Right kidney (tissue), 1 donor: ENCODE measurements around the gene CAMKK1.

Experiments
- DNase-seq: peaks from one replicate; pipeline ENCODE4 v3.0.0-alpha.2; 2016

The CAMKK1 gene

DNA sequence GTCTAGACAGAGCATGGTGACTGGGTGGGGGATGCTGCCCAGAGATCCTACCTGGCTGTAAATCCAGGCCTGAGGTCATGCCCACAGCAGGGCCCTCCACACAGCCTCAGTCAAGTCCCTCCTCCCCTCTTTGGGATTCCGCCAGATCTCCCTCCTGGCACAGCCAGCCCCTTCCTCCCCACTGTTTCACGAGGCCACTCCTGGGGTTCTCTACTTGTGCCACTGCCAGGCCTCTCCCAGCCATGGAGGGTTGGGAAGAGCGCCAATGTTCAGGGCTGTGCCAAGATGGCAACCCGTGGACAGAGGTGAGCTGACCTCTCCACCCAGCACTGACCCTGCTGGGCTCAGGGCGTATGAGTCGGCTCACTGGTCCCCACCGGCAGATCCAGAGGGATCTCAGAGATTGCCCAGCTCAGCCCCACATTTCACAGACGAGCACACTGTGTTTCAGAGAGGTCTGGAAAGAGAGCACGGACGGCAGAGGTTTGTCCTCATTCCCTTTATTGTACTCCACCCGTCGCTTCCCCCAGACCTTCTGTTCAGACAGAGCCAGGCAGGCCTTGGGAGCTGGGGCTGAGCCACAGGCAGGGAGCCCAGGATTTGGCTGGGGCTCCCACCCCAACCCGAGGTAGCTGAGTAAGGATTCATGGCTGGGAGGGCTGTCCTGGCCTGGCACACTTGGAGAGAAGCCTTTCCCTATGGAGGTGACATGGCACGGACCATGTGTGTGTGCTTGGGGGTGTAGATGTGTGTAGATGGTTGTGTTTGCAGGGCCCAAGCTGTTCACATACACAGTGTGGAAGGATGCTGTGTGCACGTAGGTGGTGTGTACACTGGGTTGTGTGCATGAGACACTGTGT lies 3.5 kb upstream of the CAMKK1 start:
- no peak for DNase-seq

DNA sequence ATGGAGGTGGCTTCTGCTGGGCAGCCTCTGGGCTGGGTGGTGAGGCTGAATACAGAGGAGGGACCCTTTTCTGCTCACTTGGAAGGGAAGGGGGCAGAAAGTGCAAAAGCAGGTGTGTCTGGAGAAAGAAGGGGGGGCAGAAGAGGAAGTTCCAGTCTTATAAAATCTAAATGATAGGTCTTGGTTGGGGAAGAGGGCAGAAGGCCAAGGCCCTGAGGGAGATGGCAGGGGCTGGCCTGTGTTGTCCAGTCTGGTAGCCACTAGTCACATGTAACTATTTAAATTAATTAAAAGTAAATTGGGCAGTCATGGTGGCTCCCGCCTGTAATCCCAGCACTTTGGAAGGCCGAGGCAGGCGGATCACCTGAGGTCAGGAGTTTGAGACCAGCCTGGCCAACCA lies 2.5 kb upstream of the CAMKK1 start:
- DNase-seq: no peak

DNA sequence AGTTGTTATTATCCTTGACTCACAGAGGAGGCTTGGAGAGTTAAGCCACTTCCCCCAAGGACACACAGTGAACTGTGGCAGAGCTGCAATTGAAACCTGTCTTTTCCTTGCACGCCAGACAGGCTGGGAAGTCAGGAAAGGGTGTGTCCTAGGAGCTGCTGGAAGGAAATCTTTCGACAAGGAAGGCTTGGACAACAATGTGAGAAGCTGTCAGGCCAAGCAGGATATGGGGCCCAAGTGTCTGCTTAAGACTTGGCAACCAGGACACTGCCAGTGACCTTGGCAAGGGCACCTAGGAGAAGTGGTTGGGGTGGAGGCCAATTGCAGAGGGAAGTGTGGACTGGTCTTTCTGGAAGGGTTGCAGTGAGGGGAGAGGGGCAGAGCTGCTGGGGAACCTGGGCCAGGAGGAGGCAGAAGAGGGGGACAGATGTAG lies 2.1 kb upstream of the CAMKK1 start:
- DNase-seq: no peak

DNA sequence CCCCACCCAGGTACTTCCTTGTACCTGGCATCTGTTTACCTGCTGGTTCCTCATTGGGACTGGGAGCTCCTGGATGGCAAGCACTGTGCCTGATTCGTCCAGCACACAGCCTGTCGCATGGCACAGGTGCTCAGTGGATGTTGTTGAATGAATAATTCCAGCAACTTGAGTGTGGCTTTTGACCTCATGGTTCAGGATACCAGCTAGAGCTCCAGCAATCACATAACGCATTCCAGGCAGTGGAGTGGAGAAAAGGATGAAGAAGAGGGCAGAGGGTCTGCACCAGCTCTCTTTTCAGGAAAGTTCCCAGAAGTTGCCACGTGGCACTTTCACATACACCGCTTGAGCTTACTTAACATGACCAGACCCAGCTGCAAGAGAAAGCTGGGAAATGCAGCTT lies 1.3 kb upstream of the CAMKK1 start:
- DNase-seq: no peak

DNA sequence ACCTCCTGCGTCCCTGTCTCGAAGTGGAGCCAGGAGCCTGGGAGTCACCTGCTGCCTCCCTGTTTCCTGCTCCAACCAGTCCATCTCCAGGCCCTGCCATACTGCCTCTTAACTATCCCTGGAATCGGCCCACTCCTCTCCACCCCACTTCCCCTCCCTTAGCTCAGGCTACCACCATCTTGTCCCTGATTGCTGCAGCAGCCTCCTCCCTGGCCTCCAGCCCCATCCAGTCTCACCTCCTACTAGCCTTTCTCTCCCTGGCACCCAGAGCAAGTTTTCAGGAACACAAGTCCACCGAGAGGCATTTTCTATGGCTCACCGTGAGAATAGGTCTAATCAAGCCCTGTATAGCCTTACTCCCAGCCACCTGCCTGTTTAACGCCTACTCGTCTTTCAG lies 865 bp upstream of the CAMKK1 start:
- DNase-seq: no peak

DNA sequence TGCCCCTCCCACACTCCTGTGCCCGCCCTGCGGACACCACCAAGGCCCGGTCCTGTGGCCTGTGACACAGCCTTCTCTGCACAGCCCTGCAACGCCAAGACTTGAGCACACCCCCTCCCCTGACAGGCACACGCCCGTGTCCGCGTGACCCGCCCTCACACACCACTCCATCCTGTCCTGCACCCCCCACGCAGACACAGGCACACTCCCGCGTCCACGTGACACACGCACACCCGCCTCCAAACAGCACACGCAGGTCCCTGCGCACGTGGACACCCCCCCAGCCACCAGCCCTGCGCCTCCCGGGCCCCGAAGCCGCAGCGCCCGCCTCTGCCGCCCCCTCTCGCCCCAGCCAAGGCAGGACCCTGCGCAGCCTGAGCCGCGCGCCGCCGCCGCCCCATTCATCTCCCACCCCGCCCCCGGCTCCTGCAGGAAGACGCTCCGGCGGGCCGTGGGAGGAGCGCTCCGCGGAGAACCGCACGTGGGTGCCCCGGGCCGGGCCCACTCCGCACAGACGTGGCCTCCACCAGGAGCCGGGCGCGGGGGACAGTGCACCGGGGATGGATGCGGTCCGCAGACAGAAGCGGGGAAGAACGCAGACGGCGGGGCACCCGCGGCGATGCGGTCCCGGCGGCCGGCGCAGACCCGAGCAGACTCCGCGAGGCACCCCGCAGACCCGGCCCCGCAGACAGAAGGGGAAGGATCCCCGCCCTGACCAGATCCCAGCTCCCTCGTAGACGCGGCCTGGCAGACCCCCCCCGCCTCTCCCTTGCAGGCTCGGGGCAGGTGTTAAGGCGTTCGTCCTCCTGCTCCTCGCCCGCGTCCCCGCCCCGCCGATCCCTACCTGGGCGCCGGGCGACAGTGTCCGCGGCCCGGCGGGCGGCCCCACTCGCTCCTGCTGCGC lies 506 bp downstream of the CAMKK1 start:
- DNase-seq: peak; percentile 78

DNA sequence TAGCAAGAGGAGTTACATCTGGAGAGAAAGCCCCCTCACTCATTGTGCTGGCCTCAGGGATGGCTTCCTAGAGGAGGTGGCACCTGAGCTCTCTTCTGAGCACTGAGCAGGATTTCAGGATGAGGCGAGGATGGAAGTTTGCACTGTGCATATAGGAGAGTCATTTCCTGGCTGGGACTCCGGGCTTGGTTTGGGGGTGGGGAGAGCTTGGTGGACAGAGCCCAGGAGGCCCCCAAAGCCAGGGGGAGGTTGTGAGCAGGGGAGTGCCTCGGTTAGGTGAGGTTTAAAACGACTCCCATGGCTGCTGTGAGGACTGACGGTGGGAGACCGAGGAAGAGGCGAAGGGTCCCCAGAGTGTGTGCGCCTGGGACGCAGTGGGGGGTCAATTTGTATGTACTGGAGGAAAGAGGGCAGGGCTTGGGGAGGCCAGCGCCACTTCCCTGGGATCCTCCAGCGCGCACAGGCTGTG lies 1.2 kb downstream of the CAMKK1 start:
- no peak for DNase-seq

DNA sequence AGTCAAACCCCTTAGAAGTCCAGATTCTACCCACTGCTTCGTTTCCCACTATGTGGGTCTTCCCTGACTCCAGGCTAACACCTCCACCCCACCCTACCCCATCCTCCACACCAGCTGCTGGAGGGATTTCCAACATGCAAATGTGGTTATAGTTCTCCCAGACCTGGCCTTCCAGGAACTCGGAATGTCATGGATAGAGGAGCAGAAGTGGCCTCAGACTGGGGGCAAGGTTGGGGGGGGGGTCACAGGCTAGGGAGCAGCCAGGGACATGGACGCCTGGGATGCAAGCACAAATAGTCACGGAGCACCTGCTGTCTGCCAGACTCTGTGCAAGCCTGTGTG lies 2.0 kb downstream of the CAMKK1 start:
- no peak for DNase-seq

DNA sequence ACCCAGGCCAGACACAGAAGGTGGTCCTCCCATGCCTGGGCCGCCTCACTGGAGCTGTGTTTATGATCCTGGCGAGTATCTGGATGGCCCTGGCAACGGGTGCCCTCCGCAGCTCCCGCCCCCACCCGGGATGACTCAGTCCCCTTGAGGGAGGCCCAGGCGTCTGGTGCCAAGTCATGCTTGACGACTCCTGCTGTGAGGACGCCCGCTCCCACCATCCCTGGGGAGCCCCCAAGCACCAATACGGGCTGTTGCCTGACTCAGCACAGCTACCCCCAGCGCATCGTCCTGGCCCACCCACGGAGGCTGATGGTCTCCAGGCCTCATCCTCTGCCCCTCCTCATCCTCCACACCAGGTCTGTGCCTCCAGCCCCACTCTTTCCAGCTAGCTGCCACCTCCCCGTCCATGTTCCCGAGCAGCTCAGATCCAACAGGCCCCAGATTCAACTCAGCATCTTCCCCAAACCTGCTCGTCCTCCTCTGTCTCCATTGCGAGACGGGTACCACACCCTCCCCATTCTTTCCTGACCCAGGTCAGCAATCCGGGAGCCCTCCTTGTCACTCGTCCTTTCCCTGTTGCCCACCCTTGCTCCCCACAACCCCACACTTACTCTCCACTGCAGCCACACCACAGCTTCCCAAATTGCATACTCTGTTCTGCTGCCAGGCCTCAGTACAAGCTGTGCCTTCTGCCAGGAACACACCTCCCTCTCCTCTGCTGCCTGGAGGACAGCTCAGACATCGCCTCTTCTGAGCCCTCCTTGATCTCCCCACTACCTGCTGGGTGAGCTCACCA lies 2.6 kb downstream of the CAMKK1 start:
- no peak for DNase-seq

DNA sequence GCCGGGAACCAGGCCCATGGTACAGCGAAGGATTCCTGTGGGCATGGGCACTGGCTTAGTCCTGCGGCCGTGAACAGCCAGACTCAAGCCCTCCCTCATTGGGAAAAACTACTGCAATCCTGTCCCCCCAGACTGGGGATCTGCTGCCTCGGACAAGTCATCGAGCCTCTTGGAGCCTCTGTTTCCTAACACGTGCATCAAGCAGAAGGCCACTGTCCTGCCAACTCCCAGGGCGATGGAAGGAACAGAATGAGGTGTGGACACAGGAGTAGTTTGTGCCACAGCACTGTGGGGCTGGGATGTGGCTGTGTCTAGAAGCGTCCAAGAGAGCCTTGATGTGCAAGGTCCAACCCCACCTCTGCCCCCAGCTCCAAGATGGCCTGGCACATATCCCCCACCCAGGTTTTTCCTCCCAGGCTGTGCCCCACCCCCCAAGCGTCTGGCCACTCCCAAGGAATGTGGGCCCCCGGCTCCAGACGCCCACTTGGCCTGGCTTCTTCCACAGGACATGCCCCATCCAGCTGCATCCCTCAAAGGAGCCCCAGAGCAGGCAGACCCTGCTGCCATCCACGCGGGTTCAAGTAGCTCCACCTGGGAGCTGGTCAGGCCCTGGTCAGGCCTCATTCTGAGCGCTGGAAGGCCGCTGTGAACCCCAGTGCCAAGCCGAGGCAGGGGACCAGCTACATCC lies 3.4 kb downstream of the CAMKK1 start:
- DNase-seq: no peak

DNA sequence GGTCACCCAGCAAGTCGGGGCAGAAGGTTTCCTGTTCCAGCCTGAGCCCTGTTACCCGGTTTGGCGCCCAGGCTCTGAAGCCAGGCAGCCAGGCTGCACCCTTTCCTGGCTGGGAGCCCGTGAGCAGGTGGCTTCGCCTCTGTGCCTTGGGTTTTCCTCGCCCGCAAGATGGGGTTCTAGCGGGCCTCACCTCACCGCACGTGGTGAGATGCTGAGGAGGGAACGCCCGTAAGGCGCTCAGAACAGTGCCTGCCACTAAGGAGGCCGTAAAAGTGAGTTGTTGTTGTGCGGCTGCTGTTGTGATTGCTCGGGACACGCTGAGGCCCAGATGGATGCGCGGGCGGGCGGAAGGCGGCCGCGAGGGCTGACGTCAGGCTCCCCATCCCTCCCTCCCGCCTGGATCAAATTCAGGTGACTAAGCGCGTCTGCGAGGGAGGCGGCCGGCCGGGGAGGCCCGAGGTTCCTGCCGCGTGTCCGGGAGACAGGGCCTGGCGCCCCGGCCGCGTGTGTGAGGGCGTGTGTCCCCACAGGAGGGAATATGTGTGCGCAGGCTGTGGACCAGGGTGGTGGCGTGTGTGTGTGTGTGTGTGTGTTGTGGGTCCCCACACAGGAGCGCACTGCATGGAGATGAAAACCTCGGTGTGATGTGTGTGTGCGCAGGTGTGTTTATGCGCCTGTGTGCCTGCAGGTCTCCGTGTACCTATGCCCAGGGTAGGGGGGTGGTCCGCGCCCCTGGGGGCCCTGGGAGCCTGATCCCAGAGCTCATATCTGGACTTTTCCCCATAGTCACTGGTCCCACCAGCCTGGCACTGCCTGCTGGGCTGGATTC lies 4.3 kb downstream of the CAMKK1 start:
- DNase-seq: peak; percentile 76

DNA sequence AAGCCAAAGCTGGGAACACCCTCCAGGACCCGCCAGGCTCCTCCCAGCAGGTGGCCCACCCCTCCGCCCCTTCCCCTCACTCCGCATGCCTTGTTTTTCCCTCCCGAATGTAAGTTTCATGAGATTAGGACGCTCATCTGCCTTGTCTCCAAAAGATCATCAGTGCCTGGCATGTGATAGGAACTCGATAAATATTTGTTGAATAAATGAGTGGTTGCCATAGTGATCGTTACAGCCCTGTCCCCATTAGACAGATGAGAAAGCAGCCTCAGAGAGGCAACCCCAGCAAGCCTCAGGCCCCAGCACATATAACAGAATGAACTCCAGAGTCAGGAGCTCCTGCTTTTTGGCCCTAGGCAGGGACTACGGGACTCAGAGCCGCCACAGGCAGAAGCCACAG lies 5.0 kb downstream of the CAMKK1 start:
- DNase-seq: no peak

DNA sequence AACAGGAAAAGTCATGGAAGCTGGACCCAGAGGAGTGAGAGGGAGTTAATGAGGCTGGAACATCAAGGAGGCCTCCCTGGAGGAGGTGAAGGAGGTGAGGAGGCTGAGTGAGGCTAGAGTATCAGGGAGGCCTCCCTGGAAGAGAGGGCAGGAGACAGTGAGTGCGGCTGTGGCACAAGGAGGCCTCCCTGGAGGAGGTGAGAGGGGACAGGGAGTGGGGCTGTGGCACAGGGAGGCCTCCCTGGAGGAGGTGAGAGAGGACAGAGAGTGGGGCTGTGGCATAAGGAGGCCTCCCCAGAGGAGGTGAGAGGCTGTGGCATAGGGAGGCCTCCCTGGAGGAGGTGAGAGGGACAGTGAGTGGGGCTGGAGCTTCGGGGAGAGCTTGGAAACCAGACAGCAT lies 5.5 kb downstream of the CAMKK1 start:
- no peak for DNase-seq

DNA sequence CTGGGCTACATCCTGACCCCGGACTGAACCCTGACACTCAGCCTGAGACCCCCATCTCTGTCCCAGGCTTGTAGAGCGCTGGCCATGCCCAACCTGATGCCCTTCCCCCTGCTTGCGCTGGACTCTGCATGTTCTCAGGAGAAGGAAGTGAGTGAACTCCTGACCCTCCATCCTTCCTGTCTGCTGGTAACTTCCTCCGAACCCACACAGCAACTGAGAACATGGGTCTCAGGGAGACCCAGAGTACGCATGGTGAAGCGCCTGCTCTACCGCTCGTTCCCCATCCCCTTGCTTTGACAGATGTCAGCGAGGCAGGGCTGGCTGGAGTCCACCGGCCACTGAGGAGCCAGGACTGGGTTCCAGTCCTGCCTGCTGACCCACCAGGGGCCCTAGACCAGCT lies 6.1 kb downstream of the CAMKK1 start:
- no peak for DNase-seq

DNA sequence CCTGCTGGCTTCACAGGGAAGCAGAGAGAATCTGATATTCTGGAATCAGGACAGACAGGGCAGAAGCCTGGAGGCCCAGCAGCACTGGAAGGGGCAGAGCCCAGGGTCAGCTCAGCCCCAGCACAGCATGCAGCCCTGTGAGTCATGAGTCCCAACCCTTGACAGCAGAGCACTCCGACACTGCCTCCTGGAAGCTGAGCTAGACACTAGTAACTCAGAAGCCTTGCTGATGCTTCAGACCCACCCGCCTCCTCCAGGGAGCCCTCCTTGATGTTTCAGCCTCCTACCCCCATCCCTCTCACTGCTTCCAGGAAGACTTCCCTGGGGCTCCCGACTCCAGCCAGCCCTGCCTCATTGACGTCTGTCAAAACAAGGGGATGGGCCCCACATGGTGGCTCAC lies 6.9 kb downstream of the CAMKK1 start:
- no peak for DNase-seq

DNA sequence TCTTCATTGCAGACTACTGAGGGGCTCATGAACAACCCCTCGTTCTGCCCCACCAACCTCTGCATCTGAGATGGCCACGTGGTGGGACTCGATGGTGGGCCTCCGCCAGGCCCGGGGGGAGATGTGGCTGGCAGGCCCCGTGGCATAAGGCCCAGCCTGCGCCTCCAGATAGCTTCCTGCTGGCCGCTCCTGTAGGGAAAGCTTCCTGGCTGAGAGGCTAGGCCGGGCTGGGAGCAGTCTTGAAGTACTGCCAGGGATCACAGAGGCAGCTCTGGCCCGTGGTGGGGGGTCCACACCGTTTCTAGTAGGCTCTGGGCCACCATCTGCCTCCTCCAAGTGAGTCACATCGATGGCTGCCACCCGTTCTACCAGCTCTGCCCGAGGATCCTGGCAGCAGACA lies 7.6 kb downstream of the CAMKK1 start:
- DNase-seq: no peak

DNA sequence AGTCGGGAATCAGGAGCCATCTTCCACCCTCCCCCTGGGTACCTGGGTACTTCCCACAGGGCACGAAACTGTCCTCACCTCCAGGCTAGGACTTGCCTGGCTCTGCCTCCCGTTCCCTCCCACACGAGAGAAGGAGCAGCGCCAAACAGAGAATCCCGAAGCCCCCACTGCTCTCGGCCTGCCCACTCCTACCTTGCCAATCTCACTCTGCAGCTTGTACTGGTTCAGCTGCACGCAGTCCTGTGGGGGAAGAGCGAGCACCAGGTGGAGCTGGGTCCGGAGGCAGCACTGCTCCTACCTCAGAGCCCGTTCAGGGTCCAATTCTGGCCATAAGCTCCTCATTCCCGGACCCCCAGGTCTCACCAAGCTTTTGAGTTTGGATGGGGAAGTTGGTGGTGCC lies 8.7 kb downstream of the CAMKK1 start:
- DNase-seq: no peak

DNA sequence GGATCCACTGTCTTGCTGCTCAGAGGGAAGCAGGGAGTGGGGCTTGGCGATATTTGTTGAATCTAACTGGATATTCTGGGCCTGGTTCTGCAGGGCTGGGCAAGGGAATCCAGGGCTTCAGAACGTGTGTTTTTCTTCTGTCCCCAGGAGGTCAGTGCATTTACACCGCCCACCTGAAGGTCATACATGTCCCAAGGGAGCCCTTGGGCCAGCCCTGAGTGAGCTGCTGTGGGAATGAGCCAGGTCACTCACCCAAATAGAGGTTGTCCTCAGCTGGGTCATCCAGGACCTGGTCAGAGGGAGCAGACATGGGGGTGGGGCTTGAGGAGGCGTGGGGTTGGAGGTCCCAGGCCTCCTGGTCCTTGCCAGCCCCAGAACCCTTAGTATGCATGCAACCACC lies 10.6 kb downstream of the CAMKK1 start:
- DNase-seq: no peak

DNA sequence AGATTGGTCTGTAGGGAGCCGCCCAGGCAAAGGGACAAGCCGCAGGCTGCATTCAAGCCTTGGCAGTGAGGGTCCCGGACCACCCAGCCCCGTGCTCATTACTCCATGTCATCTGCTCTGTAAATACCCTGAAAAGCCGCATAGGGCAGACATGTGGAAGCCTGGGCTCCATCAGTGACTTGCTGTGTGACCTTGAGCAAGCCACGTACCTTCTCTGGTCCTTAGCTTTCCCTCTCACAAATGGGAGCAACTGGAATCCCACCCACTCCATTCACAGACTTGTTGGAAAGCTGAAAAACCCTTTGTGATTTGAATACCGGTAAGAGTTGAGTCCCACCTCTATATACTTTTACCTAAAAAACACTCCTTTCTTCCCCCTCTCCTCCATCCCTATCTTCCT lies 11.9 kb downstream of the CAMKK1 start:
- DNase-seq: no peak

DNA sequence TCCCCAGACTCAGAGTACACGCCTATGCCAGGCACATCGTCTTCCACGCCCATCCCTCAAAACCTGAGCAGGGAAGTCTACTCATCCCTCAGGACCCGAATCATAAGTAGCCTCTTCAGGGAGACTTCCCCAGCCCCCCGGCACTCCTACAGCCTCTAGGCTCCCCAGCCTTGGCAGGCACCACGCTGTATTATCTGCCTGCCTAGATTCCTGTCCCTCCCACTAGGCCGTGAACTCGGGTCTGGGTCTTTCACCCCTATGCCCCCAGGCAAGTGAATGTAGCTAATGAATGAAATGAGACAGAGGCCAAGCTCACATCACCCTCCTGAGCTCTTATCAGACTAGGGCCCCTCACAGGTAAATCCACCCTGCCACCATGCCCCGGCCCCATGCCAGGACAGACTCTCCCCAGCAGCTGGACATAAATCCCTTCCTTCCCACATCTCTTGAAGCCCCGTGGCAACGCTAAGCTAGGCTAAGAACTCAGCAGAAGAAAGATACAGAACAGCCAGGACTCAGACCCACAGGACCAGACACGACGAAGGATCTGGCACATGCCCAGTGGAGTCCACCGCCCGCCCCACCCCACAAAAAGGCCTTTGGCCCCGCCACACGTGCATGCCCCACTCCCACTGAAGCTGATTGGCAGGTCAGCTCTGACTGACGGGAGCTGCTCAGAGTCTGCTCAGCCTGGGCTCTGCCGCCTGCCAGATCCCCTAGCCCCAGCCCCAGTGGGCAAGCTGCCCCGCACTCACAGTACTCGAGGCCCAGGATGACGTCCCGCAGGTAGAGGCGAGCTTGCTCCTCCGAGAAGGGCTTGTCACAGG lies 13.0 kb downstream of the CAMKK1 start:
- DNase-seq: no peak
